ENCODE results near the gene RNU6-9. TPM values are rescaled to one million over a fixed set of nuclear protein-coding genes. Genes with fewer than 3 reads are reported as not detected.
A peak's percentile ranks its signal among the peaks of the same experiment; 100 is the strongest.

The RNU6-9 gene
- total and polyA plus RNA-seq, 2 of the 13 experiments (the other 11 are each of a cell fraction or from before 2014, with no cell fraction given) = under 0.01 TPM; not detected in 1

GRCh38 chr19:892894-893689, at the start of gene RNU6-9, which contains the start of gene MED16 (continued):
- TF ChIP-seq ZNF121 (CRISPR knock-in tag; IDR thresholded peaks at IDR 0.05) = peak; percentile 52
- no peak for TF ChIP-seq KLF9 (CRISPR knock-in tag; IDR thresholded peaks at IDR 0.05; ENCODE audit: low read depth)
- no peak for TF ChIP-seq PAF1 (CRISPR knock-in tag; IDR thresholded peaks at IDR 0.05)
- 0 out of 2 replicates have a peak, but pooled peaks have one; percentile 14 for TF ChIP-seq CCDC6 (CRISPR knock-in tag; IDR thresholded peaks at IDR 0.05)
- no peak for TF ChIP-seq ZKSCAN8 (CRISPR knock-in tag; IDR thresholded peaks at IDR 0.05; ENCODE audit: borderline replicate concordance)
- TF ChIP-seq ZNF24 (IDR thresholded peaks at IDR 0.05) = peak; percentile 95
- TF ChIP-seq YEATS2 (CRISPR knock-in tag; IDR thresholded peaks at IDR 0.05; ENCODE audit: borderline replicate concordance) = no peak
- no peak for TF ChIP-seq EZH2 (conservative IDR thresholded peaks at IDR 0.05; ENCODE audit: low read depth, low read length)
- TF ChIP-seq CENPBD1 (CRISPR knock-in tag; IDR thresholded peaks at IDR 0.05; ENCODE audit: borderline replicate concordance, low read depth) = no peak
- TF ChIP-seq ZNF572 (CRISPR knock-in tag; IDR thresholded peaks at IDR 0.05) = no peak
- peak; percentile 40; the same call in 1 of the 2 replicates for TF ChIP-seq HDAC2 (CRISPR knock-in tag; IDR thresholded peaks at IDR 0.05)
- TF ChIP-seq FOXP4 (CRISPR knock-in tag; IDR thresholded peaks at IDR 0.05) = peak; percentile 39; the same call in 1 of the 2 replicates
- TF ChIP-seq ZFP36 (IDR thresholded peaks at IDR 0.05; ENCODE audit: borderline replicate concordance, low read depth, low read length, partially characterized antibody) = no peak
- peak; percentile 43; the same call in 1 of the 2 replicates for TF ChIP-seq ZNF766 (CRISPR knock-in tag; IDR thresholded peaks at IDR 0.05; ENCODE audit: borderline replicate concordance)
- no peak for TF ChIP-seq ZNF567 (CRISPR knock-in tag; IDR thresholded peaks at IDR 0.05; ENCODE audit: borderline replicate concordance)
- TF ChIP-seq YEATS4 (CRISPR knock-in tag; IDR thresholded peaks at IDR 0.05; ENCODE audit: borderline replicate concordance) = peak; percentile 68; the same call in 1 of the 2 replicates
- no peak for TF ChIP-seq NFIC (IDR thresholded peaks at IDR 0.05; ENCODE audit: low read length)
- peak; percentile 57; the same call in 1 of the 2 replicates for TF ChIP-seq ZNF605 (CRISPR knock-in tag; IDR thresholded peaks at IDR 0.05)
- TF ChIP-seq AKAP8 (CRISPR knock-in tag; IDR thresholded peaks at IDR 0.05) = no peak
- no peak for TF ChIP-seq ZNF761 (CRISPR knock-in tag; conservative IDR thresholded peaks at IDR 0.05)
- TF ChIP-seq CSRNP1 (CRISPR knock-in tag; IDR thresholded peaks at IDR 0.05) = peak; percentile 79
- no peak for TF ChIP-seq RAD51 (IDR thresholded peaks at IDR 0.05; ENCODE audit: borderline replicate concordance)
- peak; percentile 66; the same call in 1 of the 2 replicates for TF ChIP-seq SMYD3 (CRISPR knock-in tag; IDR thresholded peaks at IDR 0.05)
- peak; percentile 18; the same call in 1 of the 2 replicates for TF ChIP-seq PPARG (CRISPR knock-in tag; conservative IDR thresholded peaks at IDR 0.05)
- 0 out of 2 replicates have a peak, but pooled peaks have one; percentile 41 for TF ChIP-seq KAT8 (CRISPR knock-in tag; IDR thresholded peaks at IDR 0.05)
- TF ChIP-seq HBP1 (CRISPR knock-in tag; IDR thresholded peaks at IDR 0.05; ENCODE audit: low read depth) = peak; percentile 73; the same call in 1 of the 2 replicates

All from HepG2 (cell line).